AG08395 (cell line): ENCODE measurements around the gene GPS2.
"Not testable (repeated sequence)": the region's sequence is repeated elsewhere in the genome, so short reads cannot be mapped to it uniquely, and the experiment has no call there.

ENCODE experiments used
- DNase-seq: peaks from one replicate; pipeline ENCODE4 v3.0.0; 2012; ENCODE audit warnings: mixed read lengths, low spot score

The GPS2 gene

GRCh38 chr17:7314719-7315569 lies at the start of gene GPS2:
Gene GPS2, minus strand, starts transcription at chr17:7315360. Its CDS starts 308 bp downstream, at chr17:7315052.
- DNase-seq = peak; percentile 87

GRCh38 chr17:7363311-7363710 lies 48.2 kb upstream of the GPS2 start:
- DNase-seq = no peak

- DNase-seq = no peak
Observed at GRCh38 chr17:7361906-7362305, 46.7 kb upstream of the GPS2 start.

- DNase-seq = no peak
Observed at GRCh38 chr17:7357381-7357780, 42.2 kb upstream of the GPS2 start.

GRCh38 chr17:7356756-7357155 lies 41.6 kb upstream of the GPS2 start:
- no peak for DNase-seq

- peak; percentile 70 for DNase-seq
Observed at GRCh38 chr17:7356072-7356549, 41.0 kb upstream of the GPS2 start.

- DNase-seq = no peak
Observed at GRCh38 chr17:7355573-7355972, 40.4 kb upstream of the GPS2 start.

GRCh38 chr17:7355053-7355452 lies 39.9 kb upstream of the GPS2 start, which contains the start of gene TMEM95:
Gene TMEM95, plus strand, starts transcription at chr17:7355156. Its CDS starts 49 bp downstream, at chr17:7355205.
- peak; percentile 32 for DNase-seq

GRCh38 chr17:7354262-7354843 lies 39.2 kb upstream of the GPS2 start:
- peak; percentile 17 for DNase-seq

- no peak for DNase-seq
Observed at GRCh38 chr17:7352910-7353635, 37.9 kb upstream of the GPS2 start.

- no peak for DNase-seq
Observed at GRCh38 chr17:7352503-7352889, 37.3 kb upstream of the GPS2 start.

- peak; percentile 96 for DNase-seq
Observed at GRCh38 chr17:7351665-7352502, 36.7 kb upstream of the GPS2 start, which contains the start of gene KCTD11. Gene KCTD11, plus strand, starts transcription at chr17:7352162.

- peak; percentile 27 for DNase-seq
Observed at GRCh38 chr17:7348478-7349242, 33.5 kb upstream of the GPS2 start.

- DNase-seq = no peak
Observed at GRCh38 chr17:7347630-7348477, 32.7 kb upstream of the GPS2 start.

GRCh38 chr17:7346761-7347614 lies 31.8 kb upstream of the GPS2 start:
- DNase-seq = no peak

- no peak for DNase-seq
Observed at GRCh38 chr17:7343250-7343649, 28.1 kb upstream of the GPS2 start.

GRCh38 chr17:7341842-7342241 lies 26.7 kb upstream of the GPS2 start:
- no peak for DNase-seq

GRCh38 chr17:7340179-7340578 lies 25.0 kb upstream of the GPS2 start:
- peak; percentile 27 for DNase-seq

GRCh38 chr17:7337600-7337999 lies 22.4 kb upstream of the GPS2 start:
- not testable (repeated sequence) for DNase-seq
